HG02642 (cell line): ENCODE data around the gene RDM1.
"Not testable (repeated sequence)": the region's sequence is repeated elsewhere in the genome, so short reads cannot be mapped to it uniquely, and the experiment has no call there.

Experiments used
- ATAC-seq: cut with Tn5 transposase; IDR thresholded peaks from one replicate; pipeline ENCODE4 v1.9.1; 2021; ENCODE audit warnings: mild to moderate bottlenecking; ENCODE audit not compliant: unreplicated experiment, poor library complexity

The RDM1 gene, protein sequence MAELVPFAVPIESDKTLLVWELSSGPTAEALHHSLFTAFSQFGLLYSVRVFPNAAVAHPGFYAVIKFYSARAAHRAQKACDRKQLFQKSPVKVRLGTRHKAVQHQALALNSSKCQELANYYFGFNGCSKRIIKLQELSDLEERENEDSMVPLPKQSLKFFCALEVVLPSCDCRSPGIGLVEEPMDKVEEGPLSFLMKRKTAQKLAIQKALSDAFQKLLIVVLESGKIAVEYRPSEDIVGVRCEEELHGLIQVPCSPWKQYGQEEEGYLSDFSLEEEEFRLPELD

DNA sequence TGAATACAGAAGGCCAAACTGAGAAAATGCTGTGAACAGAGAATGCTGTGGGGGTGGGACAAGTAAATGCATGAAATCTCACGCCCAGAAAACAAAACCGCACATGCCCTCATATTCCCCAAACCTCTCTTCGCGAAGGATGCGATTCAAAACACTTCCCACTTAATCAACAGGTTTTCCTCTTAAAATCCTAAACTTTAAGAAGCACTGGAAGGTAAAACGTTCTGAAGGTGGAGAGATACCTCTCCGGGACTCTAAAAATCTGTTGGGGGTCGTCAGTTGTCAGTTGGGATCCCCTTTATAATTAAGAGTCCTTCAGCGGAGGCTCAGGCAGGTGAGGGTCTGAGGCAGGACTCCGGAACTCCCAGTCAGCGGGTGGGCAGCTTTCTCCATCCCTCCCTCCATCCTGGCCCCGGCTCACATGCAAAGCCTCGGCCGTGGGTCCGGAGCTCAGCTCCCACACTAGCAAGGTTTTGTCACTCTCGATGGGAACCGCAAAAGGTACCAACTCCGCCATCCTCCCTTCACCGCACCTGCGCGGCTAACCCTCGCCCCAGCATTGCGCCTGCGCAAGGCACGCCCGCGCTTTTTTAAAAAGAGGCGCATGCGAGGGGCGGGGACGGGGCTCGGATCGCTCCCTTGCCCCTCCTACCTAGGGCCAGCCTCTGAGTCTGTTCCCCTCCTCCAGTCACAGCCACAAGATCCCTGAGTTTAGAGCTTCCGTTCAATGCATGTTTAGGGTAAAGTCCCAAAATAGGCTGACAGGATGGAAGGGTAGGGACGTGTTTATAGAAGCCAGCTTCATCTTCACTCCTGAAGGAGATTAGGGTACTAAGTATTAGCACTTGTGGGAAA is at the start of gene RDM1:
Gene RDM1, minus strand, starts transcription at position 563 of the 855 bp plus-strand sequence. Its CDS starts 46 bp downstream, at position 517.
- no peak for ATAC-seq

DNA sequence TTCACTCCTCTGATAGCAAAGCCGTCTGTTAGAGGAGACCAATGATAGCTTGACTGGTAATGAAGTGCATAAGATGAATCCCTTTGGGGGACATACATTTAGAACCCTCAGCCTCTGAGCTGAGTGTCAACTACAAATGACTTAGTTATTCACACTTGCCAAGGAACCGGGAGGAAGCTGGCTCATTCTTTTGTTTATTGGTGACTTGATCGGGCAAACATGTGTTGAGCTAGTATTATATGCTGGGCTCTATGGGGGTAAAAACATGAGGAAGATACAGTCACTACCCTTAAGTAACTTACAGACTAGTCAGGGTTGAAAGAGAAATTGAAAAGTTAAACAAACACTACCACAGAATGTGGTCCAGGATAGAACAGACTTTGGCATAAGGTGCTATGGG is 47.8 kb upstream of the RDM1 start:
- no peak for ATAC-seq

DNA sequence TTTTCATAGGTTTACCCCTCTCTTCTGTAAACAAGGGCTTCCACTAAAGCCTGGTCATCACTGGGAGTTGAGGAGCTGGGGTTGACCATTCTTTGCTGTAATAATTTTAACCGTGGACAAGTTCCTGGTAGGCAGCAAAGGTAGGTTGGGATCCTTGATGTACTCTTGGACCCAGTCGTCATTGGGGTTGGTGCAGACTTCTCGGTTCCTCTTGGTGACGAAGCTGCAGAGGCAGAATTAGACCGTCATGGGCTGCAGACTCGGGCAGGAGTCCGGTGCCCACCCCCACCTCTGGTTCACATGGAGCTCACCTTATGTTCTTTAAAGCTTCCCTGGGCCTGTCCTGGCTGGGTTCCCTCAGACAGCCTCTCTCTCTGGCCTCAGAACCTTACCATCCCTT is 46.9 kb upstream of the RDM1 start:
- ATAC-seq: no peak

DNA sequence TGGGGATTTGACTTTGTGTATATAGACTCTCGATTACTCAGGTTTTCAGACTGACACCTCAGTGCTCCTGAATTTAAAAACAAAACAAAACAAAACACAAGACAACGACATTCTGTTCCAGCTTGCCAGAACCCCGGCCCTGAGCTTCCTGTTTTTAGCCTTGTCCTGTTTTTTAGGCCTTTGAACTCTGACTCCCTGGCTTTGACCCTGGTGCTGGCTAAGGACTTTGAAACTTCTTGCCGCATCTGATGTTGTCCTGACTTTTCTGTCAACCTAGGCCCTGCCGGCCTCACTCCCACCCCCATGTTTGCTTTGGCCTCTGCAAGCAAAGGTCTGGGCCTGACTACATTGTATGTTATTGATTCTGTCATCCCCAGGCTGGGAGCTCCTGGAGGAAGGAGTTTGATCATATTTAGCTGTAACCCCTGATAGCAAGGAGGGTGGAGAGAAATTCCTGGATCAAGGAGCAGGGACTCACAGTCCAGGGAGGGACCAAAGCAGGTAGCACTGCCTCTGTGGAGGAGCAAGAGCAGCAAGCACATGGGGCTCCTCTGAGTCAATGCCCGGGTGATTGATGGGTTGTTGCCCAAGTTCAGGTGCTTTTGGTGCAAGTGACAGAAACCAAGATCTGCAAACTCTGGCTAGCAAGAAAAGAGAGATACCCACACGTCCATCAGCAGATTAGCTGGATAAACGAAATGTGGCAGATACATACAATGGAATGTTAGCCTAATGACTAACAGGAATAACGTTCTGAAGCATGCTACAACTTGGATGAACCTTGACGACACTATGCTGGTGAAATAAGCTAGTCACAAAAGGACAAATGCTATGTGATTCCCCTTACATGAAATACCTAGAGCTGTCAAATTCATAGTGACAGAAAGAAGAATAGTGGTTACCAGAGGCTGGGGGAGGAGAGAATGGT is 43.0 kb upstream of the RDM1 start:
- no peak for ATAC-seq

DNA sequence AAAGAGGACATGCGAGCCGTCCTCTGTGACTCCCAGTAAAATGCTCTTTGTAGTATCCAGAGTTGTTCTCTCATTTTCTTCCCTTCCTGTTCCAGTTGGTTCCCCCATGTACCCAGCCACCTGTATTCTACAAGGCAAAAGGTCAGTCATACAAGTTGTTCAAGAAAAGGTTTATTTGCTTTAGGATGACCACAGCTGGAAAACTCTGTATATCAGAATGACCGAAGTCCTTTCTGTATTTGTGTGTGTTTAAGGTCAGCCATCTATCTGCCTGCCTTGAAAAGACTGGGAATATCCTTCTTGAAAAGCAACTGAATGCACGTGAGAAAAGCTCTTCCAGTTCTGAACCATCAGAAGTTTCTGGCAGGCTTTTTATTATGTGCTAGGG is 42.4 kb upstream of the RDM1 start:
- ATAC-seq: no peak

DNA sequence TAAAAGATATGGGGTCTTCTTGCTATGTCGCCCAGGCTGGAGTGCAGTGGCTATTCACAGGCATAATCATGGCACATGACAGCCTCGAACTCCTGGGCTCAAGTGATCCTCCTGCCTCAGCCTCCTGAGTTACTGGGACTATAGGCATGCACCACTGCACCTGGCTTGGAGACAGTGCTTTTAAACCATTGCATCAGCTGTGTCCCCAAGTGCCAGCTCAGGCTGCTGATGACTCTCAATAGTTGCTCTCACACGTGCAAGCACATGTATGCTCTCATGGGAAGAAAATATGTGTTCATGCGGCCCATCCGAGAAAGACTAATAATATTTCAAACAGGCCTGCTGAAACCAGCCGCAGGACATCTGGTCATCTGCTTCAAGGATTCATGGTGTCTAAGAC is 42.0 kb upstream of the RDM1 start:
- no peak for ATAC-seq

DNA sequence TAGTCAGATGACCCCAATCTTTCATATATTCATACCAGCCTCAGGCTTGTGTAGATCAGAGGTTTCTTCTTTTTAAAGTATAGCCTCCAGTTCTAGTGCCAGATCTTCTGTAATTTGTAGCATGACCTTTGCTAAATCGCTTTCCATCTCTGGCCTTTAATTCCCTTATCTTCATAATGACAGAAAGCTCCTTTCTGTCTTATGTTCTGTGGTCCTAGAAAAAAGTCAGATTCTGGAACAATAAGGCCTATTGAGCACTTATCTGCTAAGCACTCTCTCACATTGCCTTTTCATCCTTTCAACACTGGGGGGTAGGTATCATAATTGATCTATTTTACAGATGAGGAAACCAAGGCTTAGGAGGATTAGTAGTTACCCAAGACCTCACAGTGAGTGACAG is 41.5 kb upstream of the RDM1 start:
- ATAC-seq: no peak

DNA sequence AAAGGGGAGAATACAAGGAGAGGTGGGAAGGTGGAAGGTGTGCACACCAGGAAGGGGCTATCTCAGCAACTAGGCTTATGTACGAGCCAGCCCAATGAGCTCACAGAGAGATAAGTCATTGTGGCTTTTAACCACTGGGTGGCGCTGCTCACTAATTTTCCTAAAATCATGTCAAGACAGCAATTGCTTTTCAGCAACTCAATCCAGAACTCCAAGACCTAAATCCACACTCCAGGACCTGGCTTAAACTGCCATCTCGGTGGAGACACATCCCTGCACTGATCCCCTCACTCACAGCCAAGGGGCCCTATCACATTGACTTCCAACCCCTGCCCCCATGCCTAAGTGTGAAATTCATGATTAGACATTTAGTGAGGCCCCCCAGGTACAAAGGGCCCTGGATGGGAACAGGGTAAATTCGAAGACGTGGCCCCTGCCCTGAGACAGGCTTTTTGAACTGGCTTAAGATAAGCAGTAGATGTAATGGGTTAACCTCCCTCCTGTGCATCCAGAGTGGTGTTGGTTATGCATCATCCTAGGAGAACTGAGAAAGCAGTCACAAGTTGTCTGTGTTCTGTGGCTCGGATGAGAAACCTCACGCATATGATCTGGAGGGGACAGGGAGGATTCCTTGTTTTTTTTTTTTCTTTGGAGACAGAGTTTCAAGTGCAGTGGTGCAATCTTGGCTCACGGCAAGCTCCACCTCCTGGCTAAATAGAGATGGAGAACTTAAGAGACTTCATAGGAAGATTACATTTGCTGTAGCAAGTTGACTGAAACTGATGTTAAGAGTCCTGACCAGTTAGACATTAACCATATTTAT is 39.2 kb upstream of the RDM1 start:
- no peak for ATAC-seq

DNA sequence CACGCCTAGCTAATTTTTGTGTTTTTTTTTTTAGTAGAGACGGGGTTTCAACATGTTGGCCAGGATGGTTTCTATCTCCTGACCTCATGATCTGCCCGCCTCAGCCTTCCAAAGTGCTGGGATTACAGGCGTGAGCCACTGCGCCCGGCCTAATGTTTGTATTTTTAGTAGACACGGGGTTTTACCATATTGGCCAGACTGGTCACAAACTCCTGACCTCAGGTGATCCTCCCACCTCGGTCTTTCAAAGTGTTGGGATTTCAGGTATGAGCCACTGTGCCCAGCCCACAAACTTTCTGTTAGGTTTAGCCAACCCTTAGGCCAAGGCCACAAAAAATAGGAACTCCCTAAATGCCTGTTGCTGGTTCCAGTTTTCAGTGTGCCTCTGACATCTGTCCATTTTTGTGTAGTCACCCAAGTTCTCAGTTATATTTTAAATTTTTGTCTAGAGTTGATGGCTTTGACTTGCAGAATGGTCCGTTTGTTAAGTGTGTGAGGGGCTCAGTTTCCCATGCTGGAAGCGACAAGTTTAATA is 38.0 kb upstream of the RDM1 start:
- ATAC-seq: no peak

DNA sequence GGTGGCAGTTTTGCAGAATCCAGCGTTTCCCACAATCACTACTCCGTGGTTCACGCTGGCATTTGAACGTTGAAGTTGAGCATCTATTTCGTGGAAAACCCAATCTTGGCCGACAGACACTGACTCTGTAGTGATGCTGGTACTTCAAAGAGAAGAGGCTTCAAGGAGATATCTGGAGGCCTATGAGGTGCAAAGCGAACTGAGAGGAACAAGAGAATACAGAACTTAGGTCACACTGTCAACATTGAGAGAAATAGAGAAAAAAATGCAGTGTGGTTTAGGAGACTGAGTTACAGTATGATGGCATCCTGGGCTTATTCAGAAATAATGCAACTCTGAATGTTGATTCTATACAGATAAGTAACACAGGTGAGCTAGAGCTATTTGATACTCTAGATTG is 34.7 kb upstream of the RDM1 start:
- ATAC-seq: no peak

DNA sequence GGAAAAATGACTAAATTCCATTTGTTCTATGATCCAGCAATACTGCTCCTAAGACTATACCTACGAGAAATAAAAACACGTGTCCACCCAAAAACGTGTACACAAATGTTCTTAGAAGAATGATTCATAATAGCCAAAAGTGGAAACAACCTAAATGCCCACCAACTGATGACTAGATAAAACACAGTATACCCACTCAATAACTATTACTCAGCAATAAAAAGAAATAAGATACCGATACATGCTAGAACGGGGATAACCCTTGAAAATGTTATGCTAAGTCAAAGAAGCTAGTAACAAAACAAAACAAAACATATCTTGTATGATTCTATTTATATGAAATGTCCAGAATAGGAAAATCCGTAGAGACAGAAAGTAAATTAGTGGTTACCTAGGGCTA is 33.1 kb upstream of the RDM1 start:
- ATAC-seq: no peak

DNA sequence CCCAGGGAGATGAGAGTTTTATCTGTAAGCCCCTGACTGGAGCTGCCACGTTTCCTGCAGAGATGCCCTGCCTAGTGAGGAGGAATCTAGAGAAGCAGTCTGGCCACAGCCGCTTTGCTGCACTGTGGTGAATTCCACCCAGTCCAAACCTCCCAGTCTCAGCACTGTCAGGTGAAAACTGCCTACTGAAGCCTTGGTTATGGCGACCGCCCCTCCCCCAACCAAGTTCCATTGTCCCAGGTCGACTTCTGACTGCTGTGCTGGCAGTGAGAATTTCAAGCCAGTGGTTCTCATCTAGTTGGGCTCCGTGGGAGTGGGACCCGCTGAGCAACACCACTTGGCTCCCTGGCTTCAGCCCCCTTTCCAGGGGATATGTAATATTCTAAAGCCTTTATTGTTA is 23.1 kb upstream of the RDM1 start:
- ATAC-seq: no peak

DNA sequence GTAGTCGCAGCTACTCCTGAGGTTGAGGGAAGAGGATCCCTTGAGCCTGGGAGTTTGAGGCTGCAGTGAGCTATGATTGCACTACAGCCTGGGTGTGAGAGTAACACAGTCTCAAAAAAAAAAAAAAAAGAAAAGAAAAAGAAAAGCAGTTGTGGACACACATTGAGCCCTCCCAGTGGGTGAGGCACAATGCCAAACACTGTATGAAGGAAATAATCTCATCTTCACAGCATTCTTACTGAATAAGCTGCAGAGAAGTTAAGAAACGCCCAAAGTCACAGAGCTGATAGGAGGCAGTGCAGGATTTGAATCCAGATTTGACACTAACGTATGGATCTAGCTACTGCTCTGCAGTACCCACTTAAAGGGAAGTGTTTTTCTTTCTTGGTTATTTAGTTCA is 18.8 kb upstream of the RDM1 start:
- no peak for ATAC-seq

DNA sequence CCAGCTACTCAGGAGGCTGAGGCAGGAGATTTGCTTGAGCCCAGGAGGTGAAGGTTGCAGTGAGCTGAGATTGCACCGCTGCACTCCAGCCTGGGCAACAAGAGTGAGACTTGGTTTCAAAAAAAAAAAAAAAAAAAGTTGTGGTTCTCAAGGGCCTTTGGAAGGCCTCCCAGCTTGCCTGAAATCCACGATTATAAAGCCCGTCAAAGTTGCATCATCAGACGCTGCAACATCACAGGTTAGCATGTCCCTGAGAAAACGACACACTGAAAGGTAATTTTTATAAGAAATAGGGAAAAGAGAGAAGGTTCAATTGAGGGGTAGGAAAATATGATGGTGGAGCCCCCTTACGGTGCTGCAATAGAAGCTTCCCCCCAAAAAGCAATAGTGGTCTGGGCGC is 17.5 kb upstream of the RDM1 start:
- no peak for ATAC-seq

DNA sequence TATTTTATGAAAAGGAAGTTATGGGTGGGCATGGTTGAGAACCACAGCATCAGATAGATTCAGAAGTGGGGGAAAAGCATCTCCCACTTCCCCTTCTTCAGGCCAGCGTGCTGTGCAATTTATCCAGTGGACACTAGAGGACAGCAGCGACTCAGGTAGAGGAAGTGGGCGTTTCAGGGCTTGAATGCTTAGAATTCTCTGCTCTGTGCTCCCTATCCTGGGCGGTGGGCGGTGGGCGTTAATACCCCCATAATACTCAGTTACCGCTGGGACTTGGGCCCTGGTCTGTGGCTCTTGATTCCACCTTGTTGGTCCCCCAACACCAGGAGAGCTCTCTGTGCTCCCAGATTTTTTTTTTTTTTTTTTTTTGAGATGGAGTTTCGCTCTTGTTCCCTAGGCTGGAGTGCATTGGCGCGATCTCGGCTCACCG is 16.6 kb upstream of the RDM1 start:
- no peak for ATAC-seq

DNA sequence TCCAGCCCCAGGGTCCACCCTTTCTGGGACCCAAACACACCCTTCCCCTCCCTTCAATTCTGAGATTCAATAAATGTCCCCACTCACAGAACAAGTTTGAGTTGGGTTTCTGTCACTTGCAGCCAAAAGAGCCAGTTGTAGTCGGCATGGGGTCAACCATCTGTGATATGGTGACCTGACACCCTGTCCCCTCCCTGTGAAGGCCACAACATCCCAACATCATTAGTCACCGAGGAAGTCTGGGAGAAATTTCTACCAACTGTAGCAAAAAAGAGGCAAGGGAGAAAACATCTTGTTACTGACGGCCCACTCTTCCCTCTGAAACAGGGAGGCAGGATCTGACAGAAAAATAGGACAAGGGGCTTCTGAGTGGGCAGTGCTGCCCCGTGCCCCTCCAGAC is 13.6 kb upstream of the RDM1 start:
- no peak for ATAC-seq

DNA sequence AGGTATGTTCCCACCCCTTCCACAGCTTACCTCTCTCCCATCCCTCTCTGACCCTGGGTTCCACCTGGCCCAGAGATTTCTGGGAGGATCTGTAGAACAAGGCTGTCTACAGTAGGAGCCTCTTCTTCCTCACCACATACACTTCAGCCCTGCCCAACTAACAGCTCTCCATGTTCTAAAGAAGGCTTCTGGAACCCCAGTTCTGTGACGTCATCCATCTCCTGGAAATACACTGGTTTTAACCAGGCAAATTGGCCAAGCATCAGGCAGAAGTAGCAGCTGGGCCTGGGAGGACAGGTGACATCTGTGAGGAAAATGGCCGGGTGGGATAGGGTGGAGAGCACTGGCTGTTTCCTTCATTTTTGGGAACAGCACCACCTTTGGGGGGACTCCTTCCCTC is 13.0 kb upstream of the RDM1 start, which contains the start of gene LYZL6:
Gene LYZL6, minus strand, starts transcription at position 177 of the 400 bp plus-strand sequence. CDS start 4,357 bp downstream, outside the sequence.
- no peak for ATAC-seq

DNA sequence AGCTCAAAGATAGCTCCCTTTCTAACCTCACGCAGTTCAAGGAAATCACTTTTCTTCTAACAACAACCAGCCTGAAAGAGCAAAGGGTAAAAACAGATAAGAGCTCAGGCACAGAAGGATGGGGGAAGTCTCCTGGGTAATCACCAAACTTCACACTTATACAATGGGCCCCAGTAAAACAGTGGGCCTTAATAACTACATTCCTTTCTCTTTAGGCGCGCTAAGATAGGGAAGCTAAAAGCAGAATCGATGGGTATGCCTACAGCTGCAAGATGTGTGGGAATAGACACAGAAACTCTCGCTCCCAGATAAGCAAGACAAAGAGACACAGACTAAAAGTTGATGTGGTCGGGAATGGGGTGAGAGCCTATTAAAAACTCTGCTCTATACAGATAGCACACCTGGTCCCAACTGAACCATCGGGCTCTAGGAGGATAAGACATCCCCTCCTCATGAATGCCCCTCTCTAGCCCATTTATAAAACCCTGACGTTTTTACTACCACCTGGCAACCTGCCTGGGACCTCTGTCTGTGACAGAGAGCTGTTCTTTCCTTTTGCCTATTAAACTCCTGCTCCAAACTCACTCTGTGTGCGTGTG is 12.1 kb upstream of the RDM1 start:
- no peak for ATAC-seq

DNA sequence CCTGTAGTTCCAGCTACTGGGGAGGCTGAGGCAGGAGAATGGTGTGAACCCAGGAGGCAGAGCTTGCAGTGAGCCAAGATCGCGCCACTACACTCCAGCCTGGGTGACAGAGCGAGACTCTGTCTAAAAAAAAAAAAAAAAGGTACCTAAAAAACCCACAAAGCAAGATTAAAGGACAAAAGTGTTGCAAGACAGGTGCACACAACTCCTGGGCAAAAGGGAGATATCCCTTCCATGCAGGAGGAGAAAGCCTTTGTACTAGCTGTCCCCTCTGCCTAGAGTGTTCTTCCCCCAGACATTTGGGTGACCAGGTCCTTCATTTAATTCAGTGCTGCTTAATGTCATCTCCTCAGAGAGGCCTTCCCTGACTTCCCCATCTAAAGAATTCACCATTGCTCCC is 7.9 kb upstream of the RDM1 start:
- not testable (repeated sequence) for ATAC-seq
